Endometrial microvascular endothelial cells (primary cell): ENCODE results near the gene GIT2. TPM values are rescaled to one million over a fixed set of nuclear protein-coding genes. Genes with fewer than 3 reads are reported as not detected.

Source experiments
- in situ Hi-C: cut with HindIII; loops from 2 replicates; pipeline ENCODE4 v1.10.0; 2017; ENCODE audit warnings: low sequenced_read_pairs, low pct_unique_long_range_greater_than_20kb; ENCODE audit errors: inconsistent ontology term
- total RNA-seq: library from RNA; depleted of rRNA; stranded (reverse); fragments of >200 nt; gene quantifications from one replicate; pipeline ENCODE4 v1.2.3, GENCODE V29; 2015; ENCODE audit errors: inconsistent ontology term

Gene GIT2
- total RNA-seq, 1 donor from 2014 or later: 39.9 TPM

GRCh38 chr12:109880043-109880931, 115.9 kb downstream of the GIT2 start, which contains the start of gene GLTP:
GLTP (minus strand) TSS chr12:109880541; CDS start chr12:109880374, 167 bp downstream.
- in situ Hi-C loops: no loop called here

Other genes starting within 250 kb of the GIT2 start
- gene TRPV4, start 163.0 kb downstream of the GIT2 start, total RNA-seq: 3.3 TPM
- gene GLTP, start 115.8 kb downstream of the GIT2 start, total RNA-seq: 93.0 TPM
- gene TCHP, start 96.1 kb downstream of the GIT2 start, total RNA-seq: 35.3 TPM
- gene ANKRD13A, start 3.1 kb upstream of the GIT2 start, total RNA-seq: 36.8 TPM
- gene C12orf76, start 52.2 kb upstream of the GIT2 start, total RNA-seq: 8.5 TPM
- 2.9 TPM for gene IFT81, start 128.0 kb upstream of the GIT2 start, total RNA-seq